Measurements from ENCODE around the gene CYP4X1.
"Not testable (repeated sequence)": the region's sequence is repeated elsewhere in the genome, so short reads cannot be mapped to it uniquely, and the experiment has no call there.

CYP4X1 gene

GRCh38 chr1:47069509-47069908 is 46.0 kb downstream of the CYP4X1 start:
- DNase-seq: not testable (repeated sequence)

GRCh38 chr1:47089356-47089755 is 65.9 kb downstream of the CYP4X1 start:
- not testable (repeated sequence) for DNase-seq

- DNase-seq: not testable (repeated sequence)
Observed at GRCh38 chr1:47091476-47091875, 68.0 kb downstream of the CYP4X1 start.

Data from activated CD8-positive, alpha-beta memory T cell treated with anti-CD3 and anti-CD28 coated beads, Interleukin-2, amount 50 U/mL, for 4 hours (primary cell).